Lower leg skin (tissue), 4 donors: ENCODE measurements around the gene THAP4. TPM values are rescaled to one million over a fixed set of nuclear protein-coding genes. Genes with fewer than 3 reads are reported as not detected.

Source experiments
- DNase-seq, 2 donors: peaks; one replicate each; pipeline ENCODE4 v3.0.0-alpha.2; 2019; ENCODE audit warnings: low spot score in 2 of 2
- H3K4me3 ChIP-seq: fragments of 200-600 bp; sonication (generic); 2 replicates; pipeline ENCODE4 v1.5.1; 2017; ENCODE audit warnings: mild to moderate bottlenecking, low read depth; ENCODE audit not compliant: poor library complexity, severe bottlenecking
- POLR2A ChIP-seq, 2 donors: fragments of 450-650 bp; IDR thresholded peaks; one replicate each; pipeline ENCODE4 v1.6.1; 2016 to 2017; ENCODE audit warnings: antibody characterized with exemption in 2 of 2, mild to moderate bottlenecking in 1 of 2, moderate library complexity in 1 of 2
- WGBS, 2 donors: methylation state at CpG; one replicate each; pipeline ENCODE4 v1.1.5; 2018; 5-methylcytosine and 5-hydroxymethylcytosine counted together
- intact Hi-C: fragments of 100-400 bp; cut with DNase I; formaldehyde crosslinking; loops from one replicate; pipeline ENCODE4 v1.15.0; 2023; ENCODE audit warnings: low total_unique reads
- total RNA-seq, 4 donors: library from RNA; depleted of rRNA; stranded (reverse); fragments of >200 nt; gene quantifications; one replicate each; pipeline ENCODE4 v1.1.0, GENCODE V29; 2016
- TF ChIP-seq, protein P1 (sequence below), 3 donors: fragments of 450-650 bp; IDR thresholded peaks; one replicate each; pipeline ENCODE4 v1.5.1; 2016; ENCODE audit warnings: antibody characterized with exemption in 3 of 3, mild to moderate bottlenecking in 3 of 3, moderate library complexity in 2 of 3

THAP4 gene
- total RNA-seq, 4 donors from 2014 or later: 52.4 to 60.7 (median 58.3) TPM

DNA sequence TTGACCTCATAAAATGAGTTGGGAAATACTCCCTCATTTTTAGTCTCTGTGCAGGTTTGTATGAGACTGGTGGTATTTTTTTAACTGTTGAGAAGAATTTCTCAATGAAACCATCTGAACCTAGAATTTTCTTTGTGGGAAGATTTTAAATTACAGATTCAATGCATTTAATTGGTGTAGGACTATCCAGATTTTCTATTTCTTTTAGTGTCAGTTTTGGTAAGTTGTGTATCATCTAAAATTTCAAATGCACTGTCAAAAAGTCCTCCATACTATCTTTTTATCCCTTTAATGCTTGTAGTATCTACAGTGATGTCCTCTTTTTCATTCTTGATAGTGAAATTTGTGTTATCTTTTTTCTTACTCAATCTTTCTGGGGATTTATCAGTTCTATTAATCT lies 80.2 kb downstream of the THAP4 start:
- no peak for DNase-seq
- TF ChIP-seq, protein P1, sequence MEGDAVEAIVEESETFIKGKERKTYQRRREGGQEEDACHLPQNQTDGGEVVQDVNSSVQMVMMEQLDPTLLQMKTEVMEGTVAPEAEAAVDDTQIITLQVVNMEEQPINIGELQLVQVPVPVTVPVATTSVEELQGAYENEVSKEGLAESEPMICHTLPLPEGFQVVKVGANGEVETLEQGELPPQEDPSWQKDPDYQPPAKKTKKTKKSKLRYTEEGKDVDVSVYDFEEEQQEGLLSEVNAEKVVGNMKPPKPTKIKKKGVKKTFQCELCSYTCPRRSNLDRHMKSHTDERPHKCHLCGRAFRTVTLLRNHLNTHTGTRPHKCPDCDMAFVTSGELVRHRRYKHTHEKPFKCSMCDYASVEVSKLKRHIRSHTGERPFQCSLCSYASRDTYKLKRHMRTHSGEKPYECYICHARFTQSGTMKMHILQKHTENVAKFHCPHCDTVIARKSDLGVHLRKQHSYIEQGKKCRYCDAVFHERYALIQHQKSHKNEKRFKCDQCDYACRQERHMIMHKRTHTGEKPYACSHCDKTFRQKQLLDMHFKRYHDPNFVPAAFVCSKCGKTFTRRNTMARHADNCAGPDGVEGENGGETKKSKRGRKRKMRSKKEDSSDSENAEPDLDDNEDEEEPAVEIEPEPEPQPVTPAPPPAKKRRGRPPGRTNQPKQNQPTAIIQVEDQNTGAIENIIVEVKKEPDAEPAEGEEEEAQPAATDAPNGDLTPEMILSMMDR (IDR thresholded peaks at IDR 0.05): no peak
- TF ChIP-seq POLR2A (IDR thresholded peaks at IDR 0.05): no peak
- intact Hi-C loops: no loop called here
- no peak overlapping the region for H3K4me3 ChIP-seq

DNA sequence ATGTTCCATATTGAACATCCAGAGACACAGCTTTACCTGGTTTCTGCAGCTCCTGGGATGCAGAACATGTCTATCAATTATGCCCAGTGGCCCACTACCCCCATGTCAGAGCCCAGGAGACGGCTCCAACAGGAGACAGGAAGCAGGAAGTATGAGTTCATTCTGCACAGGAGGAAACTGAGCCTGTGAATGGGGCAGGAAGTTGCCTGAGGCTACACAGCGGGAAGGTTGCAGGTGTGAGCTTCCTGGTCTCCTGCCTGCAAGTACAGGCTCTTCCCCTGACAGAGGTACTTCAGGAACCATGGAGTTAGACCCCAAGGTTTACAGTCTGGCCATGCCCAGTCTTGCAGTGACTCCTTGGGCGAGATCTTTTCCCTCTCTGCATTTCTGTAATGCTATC lies 81.2 kb downstream of the THAP4 start:
- intact Hi-C loops: no loop called here
- no peak for DNase-seq
- no peak for TF ChIP-seq POLR2A (IDR thresholded peaks at IDR 0.05)
- TF ChIP-seq, protein P1 (IDR thresholded peaks at IDR 0.05): no peak
- no peak overlapping the region for H3K4me3 ChIP-seq
- WGBS, 2 donors: 27 to 36% methylated on average over 3 of the region's 3 CpGs

DNA sequence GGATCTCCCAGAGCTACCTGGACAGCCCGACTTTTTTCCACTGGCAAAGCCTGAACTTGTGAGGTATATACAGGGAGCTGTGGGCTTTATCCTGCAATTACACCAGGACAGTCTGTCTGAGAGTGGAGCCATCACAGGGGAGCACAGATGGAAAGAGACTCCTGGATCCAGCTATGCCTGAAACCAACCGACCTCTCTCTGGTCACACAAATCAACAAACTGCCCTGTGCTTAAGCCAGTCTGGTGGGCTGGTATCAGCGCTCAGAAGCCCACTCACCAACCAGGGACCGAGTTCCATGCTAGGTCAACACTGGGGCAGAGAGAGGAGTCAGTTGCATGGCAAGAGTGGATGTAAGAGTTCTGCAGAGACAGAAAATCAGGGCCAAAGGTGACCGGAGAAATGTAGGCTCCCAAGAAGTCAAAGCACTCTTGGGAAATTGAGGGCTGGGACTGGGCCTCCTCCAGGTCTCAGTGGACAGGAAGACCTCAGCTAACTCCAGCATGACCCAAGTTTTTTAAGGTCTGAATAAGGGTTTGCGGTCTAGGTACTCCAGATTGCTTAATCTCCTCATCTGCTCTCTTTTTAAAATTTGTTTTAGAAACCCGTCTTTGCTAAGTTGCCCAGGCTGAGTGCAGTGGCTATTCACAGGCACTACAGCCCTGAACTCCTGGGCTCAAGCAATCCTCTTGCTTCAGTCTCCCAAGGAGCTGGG lies 82.2 kb downstream of the THAP4 start:
- 85 to 87% methylated on average over 7 of the region's 7 CpGs for WGBS, 2 donors
- DNase-seq: no peak

DNA sequence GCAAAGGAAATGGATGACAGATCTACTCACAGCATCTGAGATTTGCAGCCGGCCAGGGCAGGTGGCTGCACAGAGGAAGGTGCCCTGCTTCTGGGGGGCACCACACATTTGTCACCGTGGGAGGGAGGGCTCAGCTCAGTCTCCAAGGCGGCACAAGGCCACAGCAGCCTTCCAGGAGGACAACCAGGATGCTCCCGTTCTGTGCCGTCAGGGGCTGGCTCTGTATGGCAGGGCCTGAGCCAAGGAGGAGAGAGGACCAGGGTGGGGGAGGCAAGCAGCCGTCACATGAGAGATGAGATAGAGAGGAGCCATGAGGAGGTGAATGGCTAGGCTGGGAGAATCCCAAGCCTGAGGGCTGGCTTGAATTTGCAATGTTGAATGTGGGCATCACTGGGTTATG lies 83.0 kb downstream of the THAP4 start:
- WGBS, 2 donors: 63 to 74% methylated on average over 5 to 6 of the region's 6 CpGs
- H3K4me3 ChIP-seq: no peak overlapping the region
- intact Hi-C loops: no loop called here
- TF ChIP-seq, protein P1 (IDR thresholded peaks at IDR 0.05): no peak
- TF ChIP-seq POLR2A (IDR thresholded peaks at IDR 0.05): no peak
- DNase-seq: no peak

More for the DNA sequence above, 82.2 kb downstream of the THAP4 start:
- TF ChIP-seq, protein P1 (IDR thresholded peaks at IDR 0.05): no peak
- no peak for TF ChIP-seq POLR2A (IDR thresholded peaks at IDR 0.05)
- H3K4me3 ChIP-seq: no peak overlapping the region
- intact Hi-C loops: no loop called here

DNA sequence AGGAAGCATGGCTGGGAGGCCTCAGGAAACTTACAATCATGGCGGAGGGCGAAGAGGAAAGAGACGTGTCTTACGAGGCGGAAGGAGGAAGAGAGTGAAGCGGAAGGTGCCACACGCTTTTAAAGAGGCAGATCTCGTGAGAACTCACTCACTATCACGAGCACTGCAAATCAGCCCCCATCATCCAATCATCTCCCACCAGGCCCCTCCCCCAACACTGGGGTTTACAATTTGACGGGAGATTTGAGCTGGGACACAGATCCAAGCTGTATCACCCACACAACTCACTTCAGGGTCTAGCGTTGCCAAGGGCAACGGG lies 83.5 kb downstream of the THAP4 start:
- H3K4me3 ChIP-seq: no peak overlapping the region
- TF ChIP-seq, protein P1 (IDR thresholded peaks at IDR 0.05): no peak
- TF ChIP-seq POLR2A (IDR thresholded peaks at IDR 0.05): no peak
- 90 to 92% methylated on average over 12 of the region's 12 CpGs for WGBS, 2 donors
- intact Hi-C loops: no loop called here
- DNase-seq: no peak
